ENCODE data around the gene RASAL2.
"Not testable (repeated sequence)": the region's sequence is repeated elsewhere in the genome, so short reads cannot be mapped to it uniquely, and the experiment has no call there.

Gene RASAL2

DNA sequence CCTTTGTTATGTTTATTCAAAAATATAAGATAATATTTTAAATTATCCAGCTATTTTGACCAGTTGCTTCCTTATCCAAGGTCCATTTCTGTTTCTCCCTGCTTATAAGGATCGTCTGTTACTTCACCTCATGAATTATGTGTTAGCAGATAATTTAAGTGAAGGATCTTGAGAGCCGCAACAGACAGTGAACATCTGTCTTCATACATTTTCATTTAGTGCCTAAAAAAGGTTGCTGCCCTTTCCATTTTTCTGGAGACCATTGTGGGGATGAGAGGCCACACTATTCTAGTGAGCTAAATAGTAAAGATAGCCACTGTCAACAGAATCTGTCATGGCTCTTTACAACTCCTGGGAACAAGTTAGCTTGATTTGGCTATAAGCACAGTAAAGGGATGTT is 248.8 kb downstream of the RASAL2 start:
- peak overlapping the region; percentile 12; the same call in 1 of the 2 replicates for H3K4me3 ChIP-seq (ENCODE audit: low read depth, low read length)
- H3K36me3 ChIP-seq (ENCODE audit: control insufficient read depth, insufficient read depth, low read length): no peaks in the 10 kb centered on the region
- no peak overlapping the region for H3K9ac ChIP-seq (ENCODE audit: low read depth, low read length)
- no peaks in the 10 kb centered on the region for H3K9me3 ChIP-seq (ENCODE audit: control insufficient read depth, insufficient read depth, low read length)
- H3K27ac ChIP-seq (ENCODE audit: low read depth, low read length): peak overlapping the region; percentile 68
- H3K27me3 ChIP-seq (ENCODE audit: control insufficient read depth, insufficient read depth, low read length): no peaks in the 10 kb centered on the region
- H3K4me1 ChIP-seq (ENCODE audit: control insufficient read depth, insufficient read depth, low read length): peaks cover 64% of the 10 kb centered on the region

DNA sequence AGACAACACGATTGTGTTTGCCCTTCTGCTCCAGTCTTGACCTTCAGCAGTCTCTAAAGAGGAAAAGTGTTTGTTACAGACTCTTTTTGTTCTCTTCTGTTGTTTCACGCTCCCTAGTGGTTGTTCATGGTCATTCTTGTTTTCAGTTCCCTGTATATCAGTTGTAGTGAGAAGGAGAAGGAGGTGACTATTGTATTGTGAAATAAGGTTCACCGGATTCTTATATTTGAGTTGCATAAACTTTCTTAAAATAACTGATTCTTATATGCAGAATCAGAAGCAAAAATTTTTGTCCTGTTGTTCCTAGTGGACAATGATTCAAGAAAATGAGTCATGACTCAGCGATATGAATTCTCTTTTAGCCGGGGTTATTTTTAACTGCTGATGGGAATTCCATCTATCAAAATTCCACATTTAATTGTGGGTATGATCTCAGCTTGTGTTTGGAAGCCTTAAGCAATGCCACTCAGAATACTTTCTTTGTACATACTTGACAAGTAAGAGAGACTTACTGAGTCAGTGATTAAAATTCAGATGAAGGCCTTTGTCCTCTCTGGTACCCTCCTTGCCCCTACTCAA is 250.7 kb downstream of the RASAL2 start:
- H3K9ac ChIP-seq (ENCODE audit: low read depth, low read length): 0 out of 2 replicates have a peak overlapping the region, but pooled peaks have one; percentile 8
- H3K9me3 ChIP-seq (ENCODE audit: control insufficient read depth, insufficient read depth, low read length): no peaks in the 10 kb centered on the region
- no peaks in the 10 kb centered on the region for H3K27me3 ChIP-seq (ENCODE audit: control insufficient read depth, insufficient read depth, low read length)
- H3K4me1 ChIP-seq (ENCODE audit: control insufficient read depth, insufficient read depth, low read length): peaks cover 58% of the 10 kb centered on the region
- H3K27ac ChIP-seq (ENCODE audit: low read depth, low read length): peak overlapping the region; percentile 74
- no peaks in the 10 kb centered on the region for H3K36me3 ChIP-seq (ENCODE audit: control insufficient read depth, insufficient read depth, low read length)
- peak overlapping the region; percentile 30 for H3K4me3 ChIP-seq (ENCODE audit: low read depth, low read length)

DNA sequence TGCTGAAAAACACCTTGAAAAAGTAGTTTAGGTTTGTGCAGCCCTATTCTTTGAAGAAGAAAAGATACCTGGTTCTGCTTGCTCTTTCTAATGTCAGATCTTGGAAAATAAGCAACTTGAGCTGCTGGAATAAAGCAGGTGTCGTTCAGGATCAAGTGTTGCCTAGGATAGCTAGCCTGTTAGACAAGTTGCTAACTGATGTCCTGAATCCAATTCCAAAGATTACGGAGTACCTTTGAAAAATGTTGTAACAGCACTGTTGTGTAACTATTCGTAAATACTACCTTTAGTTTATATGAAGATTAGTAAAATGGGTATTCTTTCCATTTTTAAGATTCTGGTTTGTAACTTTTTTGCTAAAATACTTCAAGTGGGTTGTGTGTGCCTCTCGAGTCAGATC is 251.3 kb downstream of the RASAL2 start:
- no peaks in the 10 kb centered on the region for H3K9me3 ChIP-seq (ENCODE audit: control insufficient read depth, insufficient read depth, low read length)
- H3K4me1 ChIP-seq (ENCODE audit: control insufficient read depth, insufficient read depth, low read length): peaks cover 52% of the 10 kb centered on the region
- no peaks in the 10 kb centered on the region for H3K27me3 ChIP-seq (ENCODE audit: control insufficient read depth, insufficient read depth, low read length)
- no peaks in the 10 kb centered on the region for H3K36me3 ChIP-seq (ENCODE audit: control insufficient read depth, insufficient read depth, low read length)
- H3K4me3 ChIP-seq (ENCODE audit: low read depth, low read length): peak overlapping the region; percentile 30; the same call in 1 of the 2 replicates
- no peak overlapping the region for H3K9ac ChIP-seq (ENCODE audit: low read depth, low read length)
- H3K27ac ChIP-seq (ENCODE audit: low read depth, low read length): peak overlapping the region; percentile 74

GRCh38 chr1:178345807-178346206 is 251.9 kb downstream of the RASAL2 start:
- Histone ChIP-seq H3K4me1 (ENCODE audit: control insufficient read depth, insufficient read depth, low read length) (peaks cover 46% of the 10 kb centered on the region), H3K9me3 (ENCODE audit: control insufficient read depth, insufficient read depth, low read length) (no peaks in the 10 kb centered on the region), H3K27ac (ENCODE audit: low read depth, low read length) (no peak overlapping the region), H3K4me3 (ENCODE audit: low read depth, low read length) (no peak overlapping the region), H3K9ac (ENCODE audit: low read depth, low read length) (no peak overlapping the region), H3K27me3 (ENCODE audit: control insufficient read depth, insufficient read depth, low read length) (no peaks in the 10 kb centered on the region), H3K36me3 (ENCODE audit: control insufficient read depth, insufficient read depth, low read length) (no peaks in the 10 kb centered on the region)

DNA sequence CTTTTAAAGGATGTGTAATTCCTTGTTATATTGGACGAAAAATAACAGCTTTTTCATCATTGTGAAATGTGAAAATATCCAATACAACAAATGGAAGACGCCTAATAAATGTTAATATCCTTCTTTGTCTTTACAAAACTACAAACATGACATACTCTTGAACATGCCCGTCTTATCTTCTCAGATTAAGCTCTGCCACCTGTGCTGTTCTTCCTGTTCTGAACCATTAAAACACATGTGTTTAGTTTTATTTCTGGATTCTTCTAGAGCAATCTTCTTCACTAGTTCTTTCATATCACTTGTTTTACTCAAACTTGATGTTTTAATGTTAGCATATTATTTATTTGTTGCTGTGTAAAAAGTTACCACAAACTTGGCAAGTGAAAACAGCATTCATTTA is 255.9 kb downstream of the RASAL2 start:
- peaks cover 11% of the 10 kb centered on the region for H3K4me1 ChIP-seq (ENCODE audit: control insufficient read depth, insufficient read depth, low read length)
- no peaks in the 10 kb centered on the region for H3K27me3 ChIP-seq (ENCODE audit: control insufficient read depth, insufficient read depth, low read length)
- no peak overlapping the region for H3K27ac ChIP-seq (ENCODE audit: low read depth, low read length)
- H3K9me3 ChIP-seq (ENCODE audit: control insufficient read depth, insufficient read depth, low read length): no peaks in the 10 kb centered on the region
- H3K4me3 ChIP-seq (ENCODE audit: low read depth, low read length): no peak overlapping the region
- no peaks in the 10 kb centered on the region for H3K36me3 ChIP-seq (ENCODE audit: control insufficient read depth, insufficient read depth, low read length)
- no peak overlapping the region for H3K9ac ChIP-seq (ENCODE audit: low read depth, low read length)

DNA sequence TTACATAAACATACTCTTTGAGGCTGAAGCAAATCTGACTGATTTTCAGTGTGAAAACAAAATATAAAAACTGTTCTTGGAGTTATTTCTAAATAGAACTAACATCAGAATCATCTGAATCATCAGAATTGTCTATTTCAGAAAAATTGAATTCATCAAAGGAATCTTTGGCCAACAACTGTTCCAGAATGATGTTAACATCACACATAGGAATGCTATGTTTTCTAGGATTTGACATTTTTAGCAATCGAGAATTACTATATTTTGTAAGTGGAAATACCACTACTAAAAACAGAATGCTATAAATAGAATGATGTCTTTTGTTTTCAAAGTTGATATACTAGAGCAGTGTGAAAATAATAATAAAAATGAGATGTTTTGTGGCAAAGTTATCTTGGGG is 258.0 kb downstream of the RASAL2 start:
- H3K4me1 ChIP-seq (ENCODE audit: control insufficient read depth, insufficient read depth, low read length); H3K9ac ChIP-seq (ENCODE audit: low read depth, low read length); H3K27me3 ChIP-seq (ENCODE audit: control insufficient read depth, insufficient read depth, low read length); H3K4me3 ChIP-seq (ENCODE audit: low read depth, low read length); H3K27ac ChIP-seq (ENCODE audit: low read depth, low read length); H3K36me3 ChIP-seq (ENCODE audit: control insufficient read depth, insufficient read depth, low read length); H3K9me3 ChIP-seq (ENCODE audit: control insufficient read depth, insufficient read depth, low read length): not testable (repeated sequence)

DNA sequence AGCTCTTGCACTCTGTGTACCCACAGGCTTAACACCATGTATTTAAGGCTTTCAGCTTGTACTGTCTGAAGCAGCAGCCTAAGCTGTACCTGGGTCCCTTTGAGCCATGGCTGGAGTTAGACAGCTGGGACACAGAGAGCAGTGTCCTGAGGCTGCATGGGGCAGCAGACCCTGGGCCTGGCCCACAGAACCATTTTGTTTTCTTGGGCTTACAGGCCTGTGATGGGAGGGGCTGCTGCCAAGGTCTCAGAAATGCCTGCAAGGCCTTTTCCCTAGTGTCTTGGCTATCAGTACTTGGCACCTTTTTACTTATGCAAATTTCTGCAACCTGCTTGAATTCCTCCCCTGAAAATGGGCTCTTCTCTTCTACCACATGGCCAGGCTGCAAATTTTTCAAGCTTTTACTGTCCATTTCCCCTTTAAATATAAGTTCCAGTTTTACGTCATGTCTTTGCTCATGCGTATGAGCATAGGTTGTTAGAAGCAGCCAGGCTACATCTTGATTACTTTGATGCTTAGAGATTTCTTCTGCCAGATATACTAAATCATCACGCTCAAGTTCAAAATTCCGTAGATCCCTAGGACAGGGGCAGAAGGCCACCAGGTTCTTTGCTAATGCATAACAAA is 259.0 kb downstream of the RASAL2 start:
- Histone ChIP-seq H3K9me3 (ENCODE audit: control insufficient read depth, insufficient read depth, low read length) (no peaks in the 10 kb centered on the region), H3K9ac (ENCODE audit: low read depth, low read length) (no peak overlapping the region), H3K4me3 (ENCODE audit: low read depth, low read length) (no peak overlapping the region), H3K36me3 (ENCODE audit: control insufficient read depth, insufficient read depth, low read length) (no peaks in the 10 kb centered on the region), H3K4me1 (ENCODE audit: control insufficient read depth, insufficient read depth, low read length) (no peaks in the 10 kb centered on the region), H3K27me3 (ENCODE audit: control insufficient read depth, insufficient read depth, low read length) (no peaks in the 10 kb centered on the region), H3K27ac (ENCODE audit: low read depth, low read length) (no peak overlapping the region)

DNA sequence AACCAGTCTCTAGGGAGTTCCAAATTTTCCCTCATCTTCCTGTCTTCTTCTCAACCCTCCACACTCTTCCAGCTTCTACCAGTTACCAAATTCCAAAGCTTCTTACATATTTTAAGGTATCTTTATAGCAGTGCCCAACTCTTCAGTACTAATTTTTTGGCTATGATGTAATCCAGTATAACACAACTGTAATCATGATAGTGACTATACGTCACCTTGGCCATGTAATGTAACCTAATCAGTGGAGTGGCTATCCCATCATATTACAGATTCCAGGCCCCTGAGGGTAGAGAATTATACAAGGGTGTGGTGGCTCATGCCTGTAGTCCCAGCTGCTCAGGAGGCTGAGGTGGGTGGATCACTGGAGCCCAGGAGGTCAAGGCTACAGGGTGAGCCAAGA is 259.6 kb downstream of the RASAL2 start:
- Histone ChIP-seq H3K4me1 (ENCODE audit: control insufficient read depth, insufficient read depth, low read length) (no peaks in the 10 kb centered on the region), H3K36me3 (ENCODE audit: control insufficient read depth, insufficient read depth, low read length) (no peaks in the 10 kb centered on the region), H3K9me3 (ENCODE audit: control insufficient read depth, insufficient read depth, low read length) (no peaks in the 10 kb centered on the region), H3K4me3 (ENCODE audit: low read depth, low read length) (no peak overlapping the region), H3K27me3 (ENCODE audit: control insufficient read depth, insufficient read depth, low read length) (no peaks in the 10 kb centered on the region), H3K9ac (ENCODE audit: low read depth, low read length) (no peak overlapping the region), H3K27ac (ENCODE audit: low read depth, low read length) (no peak overlapping the region)

DNA sequence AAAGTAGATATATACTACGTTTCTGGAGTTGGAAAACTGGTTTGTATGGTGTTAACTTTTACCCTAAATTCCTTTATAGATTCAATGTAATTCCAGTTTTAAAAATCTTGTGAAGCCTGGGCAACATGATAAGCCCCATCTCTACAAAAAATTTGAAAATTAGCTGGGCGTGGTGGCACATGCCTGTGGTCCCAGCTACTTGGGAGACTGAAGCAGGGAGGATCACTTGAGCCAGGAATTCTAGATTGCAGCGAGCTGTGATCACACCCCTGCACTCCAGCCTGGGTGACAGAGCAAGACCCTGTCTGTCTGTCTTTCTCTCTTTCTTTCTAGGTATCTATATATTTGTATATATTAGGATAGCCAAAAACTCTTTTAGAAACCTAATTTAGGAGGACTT is 260.9 kb downstream of the RASAL2 start:
- no peaks in the 10 kb centered on the region for H3K36me3 ChIP-seq (ENCODE audit: control insufficient read depth, insufficient read depth, low read length)
- no peaks in the 10 kb centered on the region for H3K9me3 ChIP-seq (ENCODE audit: control insufficient read depth, insufficient read depth, low read length)
- H3K9ac ChIP-seq (ENCODE audit: low read depth, low read length): no peak overlapping the region
- no peak overlapping the region for H3K27ac ChIP-seq (ENCODE audit: low read depth, low read length)
- no peaks in the 10 kb centered on the region for H3K4me1 ChIP-seq (ENCODE audit: control insufficient read depth, insufficient read depth, low read length)
- no peak overlapping the region for H3K4me3 ChIP-seq (ENCODE audit: low read depth, low read length)
- no peaks in the 10 kb centered on the region for H3K27me3 ChIP-seq (ENCODE audit: control insufficient read depth, insufficient read depth, low read length)

DNA sequence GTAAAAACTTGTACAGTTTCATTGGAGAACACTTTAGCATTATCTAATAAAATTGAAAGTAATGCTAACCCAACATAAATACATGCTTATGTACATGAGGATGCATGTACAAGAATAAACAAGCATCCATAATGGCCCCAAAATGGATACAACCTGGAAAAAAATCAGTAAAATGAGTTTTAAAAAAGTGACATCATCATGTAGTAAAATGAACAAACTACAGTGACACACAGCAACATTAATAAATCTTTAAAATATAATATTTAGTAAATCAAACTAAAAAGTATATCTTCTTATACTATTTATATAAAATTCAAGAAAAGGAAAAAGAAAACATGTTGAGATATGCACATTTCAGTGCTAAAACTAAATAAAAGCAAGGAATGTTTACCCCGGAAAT is 262.4 kb downstream of the RASAL2 start:
- Histone ChIP-seq H3K9ac (ENCODE audit: low read depth, low read length) (no peak overlapping the region), H3K27me3 (ENCODE audit: control insufficient read depth, insufficient read depth, low read length) (no peaks in the 10 kb centered on the region), H3K9me3 (ENCODE audit: control insufficient read depth, insufficient read depth, low read length) (no peaks in the 10 kb centered on the region; the same call in 1 of the 2 replicates), H3K4me3 (ENCODE audit: low read depth, low read length) (no peak overlapping the region), H3K4me1 (ENCODE audit: control insufficient read depth, insufficient read depth, low read length) (no peaks in the 10 kb centered on the region), H3K36me3 (ENCODE audit: control insufficient read depth, insufficient read depth, low read length) (no peaks in the 10 kb centered on the region), H3K27ac (ENCODE audit: low read depth, low read length) (no peak overlapping the region)

GRCh38 chr1:178358456-178358855 is 264.6 kb downstream of the RASAL2 start:
- H3K9ac ChIP-seq (ENCODE audit: low read depth, low read length): no peak overlapping the region
- H3K4me1 ChIP-seq (ENCODE audit: control insufficient read depth, insufficient read depth, low read length): no peaks in the 10 kb centered on the region
- H3K9me3 ChIP-seq (ENCODE audit: control insufficient read depth, insufficient read depth, low read length): no peaks in the 10 kb centered on the region; the same call in 1 of the 2 replicates
- no peak overlapping the region for H3K27ac ChIP-seq (ENCODE audit: low read depth, low read length)
- no peaks in the 10 kb centered on the region for H3K36me3 ChIP-seq (ENCODE audit: control insufficient read depth, insufficient read depth, low read length)
- no peaks in the 10 kb centered on the region for H3K27me3 ChIP-seq (ENCODE audit: control insufficient read depth, insufficient read depth, low read length)
- H3K4me3 ChIP-seq (ENCODE audit: low read depth, low read length): no peak overlapping the region
